HEK293 (cell line): ENCODE results near the gene TNFAIP8L2.
A peak's percentile ranks its signal among the peaks of the same experiment; 100 is the strongest.

Experiments used
- CTCF ChIA-PET: fragments of 350-600 bp; formaldehyde crosslinking; extraction: SDS; loops from one replicate; lab custom pipeline; 2021; ENCODE audit warnings: antibody characterized with exemption; lab: Yijun Ruan, JAX
- POLR2A ChIA-PET: fragments of 300-600 bp; formaldehyde crosslinking; extraction: SDS; loops from one replicate; lab custom pipeline; 2020; ENCODE audit warnings: antibody characterized with exemption, inconsistent platforms; lab: Yijun Ruan, JAX
- H3K27ac ChIP-seq: fragments of 200-500 bp; sonication (Bioruptor generic); 2 replicates; pipeline ENCODE4 v1.5.1; 2014; ENCODE audit warnings: low read depth, low read length, control low read depth, inconsistent platforms; ENCODE audit errors: extremely low read depth
- H3K36me3 ChIP-seq, 2 experiments: fragments of 200-500 bp in 1 of 2; sonication (Bioruptor generic) in 1 of 2; 1 replicate in 1 of 2; 2 replicates in 1 of 2; pipeline ENCODE4 v1.5.1; 2014 to 2017; ENCODE audit warnings: inconsistent platforms in 2 of 2, low read length in 2 of 2; ENCODE audit not compliant: control insufficient read depth in 2 of 2, insufficient read depth in 1 of 2
- H3K4me1 ChIP-seq: fragments of 200-500 bp; sonication (Bioruptor generic); 2 replicates; pipeline ENCODE4 v1.5.1; 2014; ENCODE audit warnings: mild to moderate bottlenecking, low read length, inconsistent platforms; ENCODE audit not compliant: control insufficient read depth, insufficient read depth
- H3K4me3 ChIP-seq: 2 replicates; pipeline ENCODE4 v1.5.1; 2011; ENCODE audit warnings: low read depth, mild to moderate bottlenecking, control low read depth, low read length, moderate library complexity
- H3K9me3 ChIP-seq: fragments of 200-500 bp; sonication (Bioruptor generic); 2 replicates; pipeline ENCODE4 v1.5.1; 2014; ENCODE audit warnings: low read depth, low read length, inconsistent platforms; ENCODE audit not compliant: control insufficient read depth, insufficient read depth
- GLIS2 ChIP-seq: fragments of 450-650 bp; formaldehyde crosslinking; IDR thresholded peaks from 2 replicates; pipeline ENCODE4 v1.5.1; 2016; ENCODE audit warnings: missing biosample characterization, missing genetic modification characterization
- HIC1 ChIP-seq: fragments of 450-650 bp; formaldehyde crosslinking; IDR thresholded peaks from 2 replicates; pipeline ENCODE4 v1.5.1; 2016; ENCODE audit warnings: missing biosample characterization, missing genetic modification characterization
- IKZF3 ChIP-seq: fragments of 450-650 bp; IDR thresholded peaks from 2 replicates; pipeline ENCODE4 v1.5.0; 2018; ENCODE audit warnings: missing biosample characterization, mild to moderate bottlenecking, missing genetic modification characterization, moderate library complexity
- KLF9 ChIP-seq: fragments of 450-650 bp; formaldehyde crosslinking; IDR thresholded peaks from 2 replicates; pipeline ENCODE4 v1.5.1; 2016; ENCODE audit warnings: missing biosample characterization, missing genetic modification characterization, low read depth
- SP2 ChIP-seq: fragments of 450-650 bp; formaldehyde crosslinking; IDR thresholded peaks from 2 replicates; pipeline ENCODE4 v1.5.1; 2016; ENCODE audit warnings: missing biosample characterization, missing genetic modification characterization
- ZBTB17 ChIP-seq: fragments of 450-650 bp; formaldehyde crosslinking; IDR thresholded peaks from 2 replicates; pipeline ENCODE4 v1.5.1; 2016; ENCODE audit warnings: missing biosample characterization, missing genetic modification characterization
- ZBTB20 ChIP-seq: fragments of 450-650 bp; formaldehyde crosslinking; IDR thresholded peaks from 2 replicates; pipeline ENCODE4 v1.5.1; 2016; ENCODE audit warnings: missing biosample characterization, missing genetic modification characterization
- ZNF148 ChIP-seq: fragments of 450-650 bp; formaldehyde crosslinking; IDR thresholded peaks from 2 replicates; pipeline ENCODE4 v1.5.0; 2017; ENCODE audit warnings: missing biosample characterization, missing genetic modification characterization, borderline replicate concordance
- ZNF155 ChIP-seq: fragments of 450-650 bp; formaldehyde crosslinking; IDR thresholded peaks from 2 replicates; pipeline ENCODE4 v1.5.1; 2016; ENCODE audit warnings: missing biosample characterization, missing genetic modification characterization
- ZNF157 ChIP-seq: fragments of 450-650 bp; formaldehyde crosslinking; IDR thresholded peaks from 2 replicates; pipeline ENCODE4 v1.5.1; 2016; ENCODE audit warnings: missing biosample characterization, missing genetic modification characterization
- ZNF169 ChIP-seq: fragments of 450-650 bp; formaldehyde crosslinking; IDR thresholded peaks from 2 replicates; pipeline ENCODE4 v1.5.1; 2016; ENCODE audit warnings: missing biosample characterization, missing genetic modification characterization
- ZNF214 ChIP-seq: fragments of 450-650 bp; formaldehyde crosslinking; IDR thresholded peaks from 2 replicates; pipeline ENCODE4 v1.5.1; 2017; ENCODE audit warnings: missing biosample characterization, mild to moderate bottlenecking, missing genetic modification characterization, borderline replicate concordance
- ZNF221 ChIP-seq: fragments of 450-650 bp; formaldehyde crosslinking; IDR thresholded peaks from 2 replicates; pipeline ENCODE4 v1.5.1; 2017; ENCODE audit warnings: missing biosample characterization, missing genetic modification characterization, borderline replicate concordance
- ZNF26 ChIP-seq: fragments of 450-650 bp; formaldehyde crosslinking; IDR thresholded peaks from 2 replicates; pipeline ENCODE4 v1.5.1; 2016; ENCODE audit warnings: missing biosample characterization, missing genetic modification characterization
- ZNF311 ChIP-seq: fragments of 450-650 bp; formaldehyde crosslinking; IDR thresholded peaks from 2 replicates; pipeline ENCODE4 v1.5.1; 2017; ENCODE audit warnings: missing biosample characterization, missing genetic modification characterization, borderline replicate concordance
- ZNF391 ChIP-seq: fragments of 450-650 bp; formaldehyde crosslinking; IDR thresholded peaks from 2 replicates; pipeline ENCODE4 v1.5.1; 2016; ENCODE audit warnings: low read depth, missing biosample characterization, missing genetic modification characterization, borderline replicate concordance
- ZNF549 ChIP-seq: fragments of 450-650 bp; IDR thresholded peaks from 2 replicates; pipeline ENCODE4 v1.5.1; 2018; ENCODE audit warnings: missing biosample characterization, missing genetic modification characterization, mild to moderate bottlenecking, inconsistent platforms, moderate library complexity
- ZNF558 ChIP-seq: fragments of 450-650 bp; formaldehyde crosslinking; IDR thresholded peaks from 2 replicates; pipeline ENCODE4 v1.5.1; 2016; ENCODE audit warnings: missing biosample characterization, missing genetic modification characterization
- ZNF600 ChIP-seq: fragments of 450-650 bp; formaldehyde crosslinking; IDR thresholded peaks from 2 replicates; pipeline ENCODE4 v1.5.1; 2016; ENCODE audit warnings: missing biosample characterization, missing genetic modification characterization
- ZNF621 ChIP-seq: fragments of 450-650 bp; formaldehyde crosslinking; IDR thresholded peaks from 2 replicates; pipeline ENCODE4 v1.5.1; 2017; ENCODE audit warnings: missing biosample characterization, missing genetic modification characterization
- ZNF629 ChIP-seq: fragments of 450-650 bp; formaldehyde crosslinking; IDR thresholded peaks from 2 replicates; pipeline ENCODE4 v1.5.1; 2017; ENCODE audit warnings: missing biosample characterization, missing genetic modification characterization
- ZNF654 ChIP-seq: fragments of 450-650 bp; formaldehyde crosslinking; IDR thresholded peaks from 2 replicates; pipeline ENCODE4 v1.5.1; 2016; ENCODE audit warnings: low read depth, missing biosample characterization, missing genetic modification characterization
- ZNF837 ChIP-seq: fragments of 450-650 bp; formaldehyde crosslinking; IDR thresholded peaks from 2 replicates; pipeline ENCODE4 v1.5.1; 2016; ENCODE audit warnings: missing biosample characterization, missing genetic modification characterization
- ZSCAN23 ChIP-seq: fragments of 450-650 bp; formaldehyde crosslinking; IDR thresholded peaks from 2 replicates; pipeline ENCODE4 v1.5.1; 2016; ENCODE audit warnings: missing biosample characterization, missing genetic modification characterization
- ZSCAN5A ChIP-seq: fragments of 450-650 bp; formaldehyde crosslinking; IDR thresholded peaks from 2 replicates; pipeline ENCODE4 v1.5.1; 2016; ENCODE audit warnings: missing biosample characterization, missing genetic modification characterization

Gene TNFAIP8L2

GRCh38 chr1:151156515-151156819, at the start of gene TNFAIP8L2:
TSS of gene TNFAIP8L2 (plus strand) at chr1:151156649. CDS start at chr1:151158698, 2,049 bp downstream.
- Histone ChIP-seq H3K4me3 (no peak within 1 kb of the TSS), H3K4me1 (no peaks in the 10 kb centered on the region), H3K9me3 (no peaks in the 10 kb centered on the region), H3K36me3 (peaks cover 12 to 57% of the 10 kb centered on the region in 2 experiments), H3K27ac (no peak within 1 kb of the TSS)
- POLR2A ChIA-PET: interaction anchor here (1.1 to 1.2 kb wide), 2 partner anchors 9 to 33 kb away, joined by 3 to 4 read pairs; partner anchors contain the start of genes LYSMD1, SCNM1 and VPS72
- TF ChIP-seq ZNF155 (tag by site-specific recombination) (no peak), ZNF629 (no peak), ZNF221 (tag by site-specific recombination) (no peak), SP2 (tag by site-specific recombination) (0 out of 2 replicates have a peak, but pooled peaks have one; percentile 12), ZNF549 (tag by site-specific recombination) (no peak), ZNF148 (tag by site-specific recombination) (no peak), ZBTB20 (no peak), KLF9 (tag by site-specific recombination) (peak; percentile 56), ZNF26 (no peak)
- CTCF ChIA-PET: interaction anchor here (0.6 to 6.4 kb wide), 11 partner anchors 8 to 132 kb away, joined by 3 to 124 read pairs (median 4); partner anchors contain the start of genes LYSMD1 and TMOD4

GRCh38 chr1:151106894-151107293, 49.6 kb upstream of the TNFAIP8L2 start:
- POLR2A ChIA-PET: interaction anchor here (0.6 to 0.7 kb wide), 2 partner anchors 121 to 1138 kb away, joined by 3 to 4 read pairs; no protein-coding TSS in a partner anchor
- H3K9me3 ChIP-seq: no peaks in the 10 kb centered on the region
- CTCF ChIA-PET: interaction anchor here (0.6 to 1.0 kb wide), 4 partner anchors 47 to 143 kb away, joined by 3 to 5 read pairs (median 4); partner anchors contain the start of genes TMOD4 and TNFAIP8L2
- peaks cover 0 to 3% of the 10 kb centered on the region in 2 experiments; a peak in 2 of 3 replicates for H3K36me3 ChIP-seq
- H3K4me3 ChIP-seq: no peak overlapping the region
- H3K4me1 ChIP-seq: no peaks in the 10 kb centered on the region
- no peak overlapping the region for H3K27ac ChIP-seq
- TF ChIP-seq ZNF558 (tag by site-specific recombination): no peak
- no peak for TF ChIP-seq ZNF391 (tag by site-specific recombination)
- TF ChIP-seq ZNF621: no peak
- no peak for TF ChIP-seq ZNF221 (tag by site-specific recombination)
- TF ChIP-seq HIC1 (tag by site-specific recombination): no peak
- no peak for TF ChIP-seq ZNF654
- no peak for TF ChIP-seq IKZF3 (tag by site-specific recombination)
- TF ChIP-seq ZNF157: no peak
- TF ChIP-seq ZNF600: no peak
- no peak for TF ChIP-seq ZNF214
- no peak for TF ChIP-seq ZBTB17 (tag by site-specific recombination)
- TF ChIP-seq ZNF837: no peak
- no peak for TF ChIP-seq ZSCAN23 (tag by site-specific recombination)
- TF ChIP-seq GLIS2: no peak
- TF ChIP-seq ZSCAN5A: no peak
- no peak for TF ChIP-seq ZNF169 (tag by site-specific recombination)
- TF ChIP-seq ZNF311 (tag by site-specific recombination): no peak
